Thoracic aorta (tissue), 2 donors: Measurements from ENCODE around the gene FCGR1A. TPM values are rescaled to one million over a fixed set of nuclear protein-coding genes. Genes with fewer than 3 reads are reported as not detected.
A peak's percentile ranks its signal among the peaks of the same experiment; 100 is the strongest.
"Not testable (repeated sequence)": the region's sequence is repeated elsewhere in the genome, so short reads cannot be mapped to it uniquely, and the experiment has no call there.

Source experiments
- ATAC-seq: fragments of 150-250 bp; one replicate; pipeline ENCODE4 v1.8.0; 2017; ENCODE audit warnings: low read depth; ENCODE audit not compliant: insufficient number of reproducible peaks, low FRiP score
- DNase-seq: peaks from one replicate; pipeline ENCODE4 v3.0.0-alpha.2; 2020; ENCODE audit warnings: low spot score
- H3K27ac ChIP-seq, 2 donors: fragments of 200-600 bp; sonication (generic); 1 replicate in 1 of 2; 2 replicates in 1 of 2; pipeline ENCODE4 v1.5.1; 2016; ENCODE audit warnings: mild to moderate bottlenecking in 2 of 2, moderate library complexity in 2 of 2
- H3K27me3 ChIP-seq: fragments of 200-600 bp; sonication (generic); replicated peaks from 2 replicates; pipeline ENCODE4 v1.6.0; 2016; ENCODE audit warnings: mild to moderate bottlenecking; ENCODE audit not compliant: insufficient read depth
- H3K36me3 ChIP-seq: fragments of 200-600 bp; sonication (generic); one replicate; pipeline ENCODE4 v1.5.1; 2016
- H3K4me1 ChIP-seq, 2 donors: fragments of 200-600 bp; sonication (generic); 1 replicate in 1 of 2; 2 replicates in 1 of 2; pipeline versions ENCODE4 v1.5.1 to v1.6.0; 2016; ENCODE audit warnings: low read depth in 2 of 2, mild to moderate bottlenecking in 1 of 2; ENCODE audit not compliant: control insufficient read depth in 1 of 2
- H3K4me3 ChIP-seq: fragments of 200-600 bp; sonication (generic); 2 replicates; pipeline ENCODE4 v1.5.1; 2016; ENCODE audit warnings: mild to moderate bottlenecking
- H3K9me3 ChIP-seq: fragments of 200-600 bp; sonication (generic); 2 replicates; pipeline ENCODE4 v1.5.1; 2016
- total RNA-seq, 2 donors: library from RNA; depleted of rRNA; stranded (reverse); fragments of >200 nt; gene quantifications; one replicate each; pipeline versions ENCODE4 v1.1.0 to v1.2.3, GENCODE V29; 2016

Gene FCGR1A
- 10 to 100 TPM; 15.8 to 37.1 TPM for total RNA-seq

DNA sequence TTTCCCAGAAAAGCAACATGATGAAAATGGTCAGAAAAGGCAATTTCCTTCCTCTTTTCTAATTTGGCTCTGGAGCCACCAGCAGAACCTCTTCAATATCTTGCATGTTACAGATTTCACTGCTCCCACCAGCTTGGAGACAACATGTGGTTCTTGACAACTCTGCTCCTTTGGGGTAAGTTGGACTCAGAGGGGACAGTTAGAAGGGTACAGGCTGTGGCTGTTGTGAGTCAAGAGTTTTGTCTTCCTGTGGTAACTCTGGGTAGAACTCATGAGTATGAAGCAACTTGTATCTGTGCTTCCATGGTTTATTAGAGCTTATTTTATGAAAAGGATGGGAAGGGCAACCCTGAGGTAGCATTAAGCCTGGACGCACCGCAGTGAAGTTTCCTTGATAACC is at the start of gene FCGR1A:
TSS of gene FCGR1A (plus strand) at position 95 of the 400 bp plus-strand sequence. CDS start at position 145, 50 bp downstream.
- ATAC-seq, H3K4me3 ChIP-seq, H3K27me3 ChIP-seq, H3K9me3 ChIP-seq, H3K4me1 ChIP-seq, H3K36me3 ChIP-seq, DNase-seq, H3K27ac ChIP-seq: not testable (repeated sequence)

DNA sequence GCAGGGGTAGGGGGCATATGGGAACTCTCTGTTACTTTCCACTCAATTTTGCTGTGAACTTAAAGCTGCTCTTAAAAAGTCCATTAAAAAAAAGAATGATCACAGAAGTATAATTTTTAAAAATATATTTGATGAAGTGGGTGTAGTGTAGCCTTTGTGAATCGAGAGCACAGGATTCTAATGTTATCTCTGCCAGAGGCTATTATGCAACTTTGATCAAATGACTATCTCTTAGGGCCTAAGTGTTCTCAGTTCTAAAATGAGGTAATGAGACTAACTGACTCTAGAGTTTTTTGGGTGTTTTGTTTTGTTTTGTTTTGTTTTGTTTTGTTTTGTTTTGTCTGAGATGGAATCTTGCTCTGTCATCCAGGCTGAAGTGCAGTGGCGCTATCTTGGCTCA is 49.7 kb upstream of the FCGR1A start:
- not testable (repeated sequence) for ATAC-seq, H3K27ac ChIP-seq, DNase-seq, H3K9me3 ChIP-seq, H3K27me3 ChIP-seq, H3K4me1 ChIP-seq, H3K4me3 ChIP-seq, H3K36me3 ChIP-seq

GRCh38 chr1:149734692-149735091 is 47.8 kb upstream of the FCGR1A start:
- H3K27me3 ChIP-seq, H3K36me3 ChIP-seq, H3K9me3 ChIP-seq, H3K27ac ChIP-seq, DNase-seq, H3K4me3 ChIP-seq, H3K4me1 ChIP-seq, ATAC-seq: not testable (repeated sequence)

- not testable (repeated sequence) for H3K4me1 ChIP-seq, DNase-seq, H3K9me3 ChIP-seq, H3K27me3 ChIP-seq, ATAC-seq, H3K27ac ChIP-seq, H3K36me3 ChIP-seq
- peak overlapping the region; percentile 19 for H3K4me3 ChIP-seq
These were observed 42.3 kb upstream of the FCGR1A start for GRCh38 chr1:149740148-149740581.

DNA sequence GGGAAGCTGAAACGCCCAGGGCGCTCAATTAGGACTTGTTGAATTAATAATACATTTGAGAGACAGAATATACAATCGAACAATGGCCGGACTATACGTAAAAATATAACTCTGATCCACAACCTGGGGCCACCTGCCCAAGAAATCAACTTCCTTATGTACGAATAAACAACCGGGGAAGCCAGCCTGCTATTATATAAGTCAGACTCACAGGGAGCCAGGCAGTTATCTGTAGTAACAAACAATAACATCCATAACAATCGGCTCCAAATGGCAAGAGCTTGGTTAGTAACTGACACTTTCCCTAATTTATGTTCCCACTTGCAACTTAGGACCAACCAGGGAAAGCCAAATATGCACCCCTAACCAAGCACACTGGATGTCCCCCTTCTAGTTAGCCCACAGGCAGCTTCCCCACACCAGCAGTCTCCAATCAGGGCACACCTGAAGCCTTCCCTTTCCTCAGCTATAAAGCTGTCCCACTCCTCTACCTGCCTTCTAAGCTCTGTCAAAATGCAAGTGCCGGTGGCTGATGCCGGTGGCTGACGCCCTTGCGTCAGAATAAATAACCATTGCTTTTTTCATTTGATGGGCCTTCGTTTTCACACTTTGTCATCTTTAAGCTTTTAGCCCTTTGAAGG is 41.8 kb upstream of the FCGR1A start:
- not testable (repeated sequence) for ATAC-seq, H3K4me1 ChIP-seq, H3K27ac ChIP-seq, H3K27me3 ChIP-seq, H3K9me3 ChIP-seq, H3K36me3 ChIP-seq, DNase-seq
- peak overlapping the region; percentile 19 for H3K4me3 ChIP-seq

GRCh38 chr1:149741914-149742313 is 40.6 kb upstream of the FCGR1A start:
- H3K27me3 ChIP-seq, H3K27ac ChIP-seq, H3K4me3 ChIP-seq, DNase-seq, H3K36me3 ChIP-seq, H3K4me1 ChIP-seq, ATAC-seq, H3K9me3 ChIP-seq: not testable (repeated sequence)

GRCh38 chr1:149746463-149747356 is 35.8 kb upstream of the FCGR1A start:
- not testable (repeated sequence) for H3K4me1 ChIP-seq, H3K36me3 ChIP-seq, H3K27ac ChIP-seq, DNase-seq, ATAC-seq, H3K27me3 ChIP-seq, H3K9me3 ChIP-seq
- H3K4me3 ChIP-seq: peak overlapping the region; percentile 10

DNA sequence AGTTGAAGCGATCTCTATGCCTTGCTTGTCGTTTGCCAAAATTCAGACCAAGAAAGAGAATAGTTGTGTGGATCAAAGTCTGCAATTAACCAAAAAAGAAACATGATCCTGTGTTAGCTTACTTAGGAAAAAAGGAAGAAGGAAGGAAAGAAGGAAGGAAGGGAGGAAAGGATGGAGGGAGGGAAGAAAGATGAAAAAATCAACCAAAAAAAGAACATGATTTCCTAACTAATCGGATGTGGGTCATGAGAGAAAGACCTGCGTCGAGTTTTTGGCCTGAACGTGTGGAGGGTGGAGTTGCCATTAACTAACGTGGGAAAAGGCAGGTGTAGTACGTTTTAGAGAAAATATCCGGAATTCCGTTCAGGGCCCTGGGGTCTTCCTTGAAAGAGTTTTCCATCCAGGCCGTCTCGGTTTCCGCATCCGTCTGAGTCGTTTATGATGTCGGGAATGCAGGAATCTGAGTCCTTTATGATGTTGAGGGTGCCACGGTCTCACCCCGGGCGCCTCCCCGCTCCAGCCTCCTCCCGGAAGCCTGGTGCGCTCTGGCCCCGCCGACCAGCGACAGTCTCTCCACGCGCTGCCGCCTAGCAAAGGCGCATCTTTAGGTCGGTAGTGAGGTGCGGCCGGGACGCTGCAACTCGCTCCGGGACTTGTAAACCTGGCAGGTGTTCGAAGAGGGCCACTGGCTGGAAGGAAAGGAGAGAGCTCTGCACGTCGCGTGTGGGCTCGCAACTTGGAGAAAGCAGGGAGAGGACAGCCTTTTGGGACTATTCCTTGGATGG is 34.9 kb upstream of the FCGR1A start:
- not testable (repeated sequence) for H3K27ac ChIP-seq, H3K4me1 ChIP-seq, H3K9me3 ChIP-seq, DNase-seq, H3K36me3 ChIP-seq, H3K27me3 ChIP-seq, ATAC-seq
- H3K4me3 ChIP-seq: peak overlapping the region; percentile 35

DNA sequence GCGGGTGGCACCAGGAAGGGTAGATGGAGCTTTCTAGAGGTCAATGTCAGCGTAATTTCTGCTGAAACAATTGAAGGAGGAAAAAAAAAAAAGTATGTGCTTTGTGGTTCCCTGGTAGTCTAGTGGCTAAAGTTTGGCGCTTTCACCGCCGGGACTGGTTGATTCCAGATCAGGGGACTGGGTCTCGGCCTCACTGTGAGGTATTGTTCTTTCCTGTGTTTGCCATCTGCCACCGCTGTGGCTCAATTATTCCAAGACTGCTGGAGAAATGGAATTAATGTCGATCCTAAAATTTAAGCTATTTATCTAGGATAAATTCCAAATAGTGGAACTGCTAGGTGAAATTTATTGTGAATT is 34.4 kb upstream of the FCGR1A start:
- ATAC-seq, H3K27me3 ChIP-seq, H3K36me3 ChIP-seq, H3K27ac ChIP-seq, H3K9me3 ChIP-seq, DNase-seq, H3K4me1 ChIP-seq: not testable (repeated sequence)
- peak overlapping the region; percentile 35 for H3K4me3 ChIP-seq

DNA sequence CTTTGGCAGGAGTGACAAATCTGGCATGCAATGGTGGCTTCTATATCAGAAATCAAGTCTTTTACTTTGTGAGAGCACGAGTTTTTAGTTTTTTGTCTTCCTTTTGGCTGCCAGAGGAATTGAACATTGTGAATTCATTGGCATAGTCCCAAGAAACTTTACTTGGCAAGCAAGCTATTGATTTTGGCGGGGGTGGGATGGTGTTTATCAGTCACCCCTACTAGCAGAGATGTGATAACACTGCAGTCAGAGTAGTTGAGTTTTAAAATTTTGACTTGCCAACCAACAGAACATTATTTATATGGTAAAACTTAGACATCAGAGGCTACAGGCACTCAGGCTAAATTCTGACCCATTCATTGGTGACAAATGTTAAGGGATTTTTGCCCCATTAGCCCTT is 31.9 kb upstream of the FCGR1A start:
- H3K27ac ChIP-seq, H3K27me3 ChIP-seq, H3K4me3 ChIP-seq, H3K4me1 ChIP-seq, DNase-seq, H3K9me3 ChIP-seq, H3K36me3 ChIP-seq, ATAC-seq: not testable (repeated sequence)

DNA sequence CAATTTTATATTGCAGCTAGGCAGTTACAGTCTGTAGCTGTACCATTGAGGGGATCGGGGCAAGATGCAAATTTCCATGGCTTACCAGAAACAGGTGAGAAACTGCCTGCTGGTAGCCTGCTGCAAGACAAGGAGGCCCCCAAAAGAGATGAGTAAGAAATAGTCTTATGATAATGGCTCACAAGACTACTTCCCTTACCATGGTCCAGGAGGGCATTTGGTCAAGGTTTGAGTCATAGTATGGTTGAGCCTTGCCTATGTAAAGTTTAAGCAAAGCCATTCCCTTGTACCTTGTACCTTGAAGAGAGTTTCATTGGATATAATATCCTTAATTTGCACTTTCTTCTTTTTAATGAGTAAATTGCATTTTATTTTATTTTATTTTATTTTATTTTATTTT is 30.3 kb upstream of the FCGR1A start:
- not testable (repeated sequence) for H3K4me3 ChIP-seq, H3K27ac ChIP-seq, H3K36me3 ChIP-seq, DNase-seq, H3K27me3 ChIP-seq, ATAC-seq, H3K4me1 ChIP-seq, H3K9me3 ChIP-seq

DNA sequence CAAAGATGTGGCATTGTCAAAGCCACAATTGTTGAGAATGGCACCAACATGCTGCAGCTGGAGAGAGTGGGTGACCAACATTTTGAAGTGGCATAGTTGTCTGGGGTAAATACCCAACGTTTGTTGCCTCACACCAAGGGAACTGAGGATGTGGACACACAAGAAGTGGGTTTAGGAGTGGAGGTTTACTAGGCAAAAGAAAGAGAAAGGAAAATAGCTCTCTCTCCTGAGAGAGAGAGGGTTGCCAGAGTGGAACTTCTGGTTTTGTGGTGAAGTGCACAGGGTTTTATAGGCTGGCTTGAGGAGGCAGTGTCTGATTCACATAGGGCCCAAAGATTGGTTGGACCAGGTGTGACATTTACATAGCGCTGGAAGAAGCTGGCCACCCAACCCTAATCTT is 29.0 kb upstream of the FCGR1A start:
- DNase-seq, H3K9me3 ChIP-seq, H3K4me3 ChIP-seq, ATAC-seq, H3K27ac ChIP-seq, H3K27me3 ChIP-seq, H3K36me3 ChIP-seq, H3K4me1 ChIP-seq: not testable (repeated sequence)
